ENCODE results near the gene CCND1. TPM values are rescaled to one million over a fixed set of nuclear protein-coding genes. Genes with fewer than 3 reads are reported as not detected.

CCND1 gene
- total and polyA plus RNA-seq, 10 of the 15 experiments (the other 5 are each of a cell fraction or from before 2014, with no cell fraction given): 0.09 to 6.6 (median 0.59) TPM; not detected in 2

DNA sequence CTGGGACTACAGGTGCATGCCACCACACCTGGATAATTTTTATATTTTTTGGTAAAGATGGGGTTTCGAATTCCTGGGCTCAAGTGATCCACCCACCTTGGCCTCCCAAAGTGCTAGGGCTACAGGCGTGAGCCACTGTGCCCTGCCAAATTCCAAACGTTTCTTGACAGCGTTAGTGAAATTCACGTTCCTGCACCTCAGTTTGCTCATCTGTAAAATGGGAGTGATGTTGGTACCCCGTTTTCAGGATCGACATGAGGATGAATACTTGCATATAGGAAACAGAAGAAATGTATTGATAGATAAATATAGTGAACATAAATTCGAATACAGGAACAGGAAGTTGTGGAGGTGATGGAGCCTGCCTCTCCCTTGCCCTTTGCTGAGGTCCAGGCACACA lies 44.4 kb downstream of the CCND1 start:
- Histone ChIP-seq H3K4me3 (no peak overlapping the region), H3K36me3 (ENCODE audit: control insufficient read depth in 2 of 2, insufficient read depth in 2 of 2, low read length in 1 of 2) (no peaks in the 10 kb centered on the region), H2AFZ (ENCODE audit: control insufficient read depth, low read depth, low read length) (no peak overlapping the region), H3K9ac (ENCODE audit: control insufficient read depth, insufficient read depth, low read length) (no peak overlapping the region), H3K4me1 (ENCODE audit: control insufficient read depth, insufficient read depth, low read length) (no peaks in the 10 kb centered on the region), H3K9me3 (replicated peaks; ENCODE audit: control insufficient read depth, insufficient read depth, low read length) (no peaks in the 10 kb centered on the region; the same call in 2 of the 3 replicates), H4K20me1 (ENCODE audit: control insufficient read depth, insufficient read depth) (no peaks in the 10 kb centered on the region), H3K79me2 (ENCODE audit: control insufficient read depth, insufficient read depth, low read length) (no peaks in the 10 kb centered on the region), H3K27me3 (replicated peaks in 1 of 2; ENCODE audit: control insufficient read depth in 2 of 2, insufficient read depth in 2 of 2, low read length in 1 of 2) (no peaks in the 10 kb centered on the region), H3K27ac (ENCODE audit: control insufficient read depth, insufficient read depth) (no peak overlapping the region), H3K4me2 (ENCODE audit: control insufficient read depth, insufficient read depth) (no peak overlapping the region)
- CTCF ChIA-PET: interaction anchor here (1.0 to 1.6 kb wide), 3 partner anchors 9 to 224 kb away, joined by 3 to 4 read pairs (median 3); no protein-coding TSS in a partner anchor
- no TSS peak for BruUV-seq (replicated peaks)
- POLR2A ChIA-PET: no interaction called here
- 22% methylated on average over 8 of the region's 8 CpGs for WGBS (ENCODE audit: insufficient coverage, insufficient replicate concordance, low lambda C conversion rate, missing lambda C conversion rate)
- FAIRE-seq: no peak
- TF ChIP-seq BCL11A (IDR thresholded peaks at IDR 0.05; ENCODE audit: low read depth, low read length) (no peak), SMC3 (IDR thresholded peaks at IDR 0.05; ENCODE audit: borderline replicate concordance, low read length) (no peak), NFYB (IDR thresholded peaks at IDR 0.05; ENCODE audit: insufficient read depth, low read depth, low read length) (no peak), POLR2AphosphoS2 (IDR thresholded peaks at IDR 0.05; ENCODE audit: low read depth, low read length) (no peak), HDAC6 (IDR thresholded peaks at IDR 0.05; ENCODE audit: unreplicated experiment) (no peak), SMAD1 (IDR thresholded peaks at IDR 0.05; ENCODE audit: low read depth, partially characterized antibody) (no peak), NFYA (IDR thresholded peaks at IDR 0.05; ENCODE audit: borderline replicate concordance, low read depth, low read length) (no peak), JUND (IDR thresholded peaks at IDR 0.05; ENCODE audit: low read depth, low read length) (no peak), RAD21 (IDR thresholded peaks at IDR 0.05; ENCODE audit: insufficient read depth, low read depth, low read length) (no peak), EGR1 (IDR thresholded peaks at IDR 0.05; ENCODE audit: borderline replicate concordance in 1 of 2, low read depth in 2 of 2, low read length in 2 of 2) (no peak)
- TF ChIP-seq, protein P1, sequence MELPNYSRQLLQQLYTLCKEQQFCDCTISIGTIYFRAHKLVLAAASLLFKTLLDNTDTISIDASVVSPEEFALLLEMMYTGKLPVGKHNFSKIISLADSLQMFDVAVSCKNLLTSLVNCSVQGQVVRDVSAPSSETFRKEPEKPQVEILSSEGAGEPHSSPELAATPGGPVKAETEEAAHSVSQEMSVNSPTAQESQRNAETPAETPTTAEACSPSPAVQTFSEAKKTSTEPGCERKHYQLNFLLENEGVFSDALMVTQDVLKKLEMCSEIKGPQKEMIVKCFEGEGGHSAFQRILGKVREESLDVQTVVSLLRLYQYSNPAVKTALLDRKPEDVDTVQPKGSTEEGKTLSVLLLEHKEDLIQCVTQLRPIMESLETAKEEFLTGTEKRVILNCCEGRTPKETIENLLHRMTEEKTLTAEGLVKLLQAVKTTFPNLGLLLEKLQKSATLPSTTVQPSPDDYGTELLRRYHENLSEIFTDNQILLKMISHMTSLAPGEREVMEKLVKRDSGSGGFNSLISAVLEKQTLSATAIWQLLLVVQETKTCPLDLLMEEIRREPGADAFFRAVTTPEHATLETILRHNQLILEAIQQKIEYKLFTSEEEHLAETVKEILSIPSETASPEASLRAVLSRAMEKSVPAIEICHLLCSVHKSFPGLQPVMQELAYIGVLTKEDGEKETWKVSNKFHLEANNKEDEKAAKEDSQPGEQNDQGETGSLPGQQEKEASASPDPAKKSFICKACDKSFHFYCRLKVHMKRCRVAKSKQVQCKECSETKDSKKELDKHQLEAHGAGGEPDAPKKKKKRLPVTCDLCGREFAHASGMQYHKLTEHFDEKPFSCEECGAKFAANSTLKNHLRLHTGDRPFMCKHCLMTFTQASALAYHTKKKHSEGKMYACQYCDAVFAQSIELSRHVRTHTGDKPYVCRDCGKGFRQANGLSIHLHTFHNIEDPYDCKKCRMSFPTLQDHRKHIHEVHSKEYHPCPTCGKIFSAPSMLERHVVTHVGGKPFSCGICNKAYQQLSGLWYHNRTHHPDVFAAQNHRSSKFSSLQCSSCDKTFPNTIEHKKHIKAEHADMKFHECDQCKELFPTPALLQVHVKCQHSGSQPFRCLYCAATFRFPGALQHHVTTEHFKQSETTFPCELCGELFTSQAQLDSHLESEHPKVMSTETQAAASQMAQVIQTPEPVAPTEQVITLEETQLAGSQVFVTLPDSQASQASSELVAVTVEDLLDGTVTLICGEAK (IDR thresholded peaks at IDR 0.05; ENCODE audit: borderline replicate concordance): no peak
- TF ChIP-seq, protein P2, sequence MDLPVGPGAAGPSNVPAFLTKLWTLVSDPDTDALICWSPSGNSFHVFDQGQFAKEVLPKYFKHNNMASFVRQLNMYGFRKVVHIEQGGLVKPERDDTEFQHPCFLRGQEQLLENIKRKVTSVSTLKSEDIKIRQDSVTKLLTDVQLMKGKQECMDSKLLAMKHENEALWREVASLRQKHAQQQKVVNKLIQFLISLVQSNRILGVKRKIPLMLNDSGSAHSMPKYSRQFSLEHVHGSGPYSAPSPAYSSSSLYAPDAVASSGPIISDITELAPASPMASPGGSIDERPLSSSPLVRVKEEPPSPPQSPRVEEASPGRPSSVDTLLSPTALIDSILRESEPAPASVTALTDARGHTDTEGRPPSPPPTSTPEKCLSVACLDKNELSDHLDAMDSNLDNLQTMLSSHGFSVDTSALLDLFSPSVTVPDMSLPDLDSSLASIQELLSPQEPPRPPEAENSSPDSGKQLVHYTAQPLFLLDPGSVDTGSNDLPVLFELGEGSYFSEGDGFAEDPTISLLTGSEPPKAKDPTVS (IDR thresholded peaks at IDR 0.05; ENCODE audit: low read depth, low read length): no peak
- TF ChIP-seq, protein P3, sequence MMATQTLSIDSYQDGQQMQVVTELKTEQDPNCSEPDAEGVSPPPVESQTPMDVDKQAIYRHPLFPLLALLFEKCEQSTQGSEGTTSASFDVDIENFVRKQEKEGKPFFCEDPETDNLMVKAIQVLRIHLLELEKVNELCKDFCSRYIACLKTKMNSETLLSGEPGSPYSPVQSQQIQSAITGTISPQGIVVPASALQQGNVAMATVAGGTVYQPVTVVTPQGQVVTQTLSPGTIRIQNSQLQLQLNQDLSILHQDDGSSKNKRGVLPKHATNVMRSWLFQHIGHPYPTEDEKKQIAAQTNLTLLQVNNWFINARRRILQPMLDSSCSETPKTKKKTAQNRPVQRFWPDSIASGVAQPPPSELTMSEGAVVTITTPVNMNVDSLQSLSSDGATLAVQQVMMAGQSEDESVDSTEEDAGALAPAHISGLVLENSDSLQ (IDR thresholded peaks at IDR 0.05): no peak
- TF ChIP-seq, protein P4, sequence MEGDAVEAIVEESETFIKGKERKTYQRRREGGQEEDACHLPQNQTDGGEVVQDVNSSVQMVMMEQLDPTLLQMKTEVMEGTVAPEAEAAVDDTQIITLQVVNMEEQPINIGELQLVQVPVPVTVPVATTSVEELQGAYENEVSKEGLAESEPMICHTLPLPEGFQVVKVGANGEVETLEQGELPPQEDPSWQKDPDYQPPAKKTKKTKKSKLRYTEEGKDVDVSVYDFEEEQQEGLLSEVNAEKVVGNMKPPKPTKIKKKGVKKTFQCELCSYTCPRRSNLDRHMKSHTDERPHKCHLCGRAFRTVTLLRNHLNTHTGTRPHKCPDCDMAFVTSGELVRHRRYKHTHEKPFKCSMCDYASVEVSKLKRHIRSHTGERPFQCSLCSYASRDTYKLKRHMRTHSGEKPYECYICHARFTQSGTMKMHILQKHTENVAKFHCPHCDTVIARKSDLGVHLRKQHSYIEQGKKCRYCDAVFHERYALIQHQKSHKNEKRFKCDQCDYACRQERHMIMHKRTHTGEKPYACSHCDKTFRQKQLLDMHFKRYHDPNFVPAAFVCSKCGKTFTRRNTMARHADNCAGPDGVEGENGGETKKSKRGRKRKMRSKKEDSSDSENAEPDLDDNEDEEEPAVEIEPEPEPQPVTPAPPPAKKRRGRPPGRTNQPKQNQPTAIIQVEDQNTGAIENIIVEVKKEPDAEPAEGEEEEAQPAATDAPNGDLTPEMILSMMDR (IDR thresholded peaks at IDR 0.05 in 2 of 3, conservative IDR thresholded peaks at IDR 0.05 in 1 of 3; ENCODE audit: control insufficient read depth in 2 of 3, extremely low read depth in 1 of 3, insufficient read depth in 1 of 3, low read depth in 3 of 3, low read length in 3 of 3): no peak
- SMC1A ChIA-PET (ENCODE audit: uncharacterized antibody, unreplicated experiment): interaction anchor here (0.6 kb wide), 1 partner anchor 236 kb away, joined by 3 read pairs; no protein-coding TSS in a partner anchor
- ATAC-seq: no peak
- DNase-seq (ENCODE audit: low read depth, low spot score): no peak
- intact Hi-C loops (cut with micrococcal nuclease; ENCODE audit: unreplicated experiment): loop anchor here (5.0 kb wide), 1 partner anchor 517 kb away; the partner anchor contains the start of gene FADD
- RAD21 ChIA-PET (ENCODE audit: unreplicated experiment): no interaction called here
- in situ Hi-C loops (cut with MboI): loop anchor here (5.0 to 10.0 kb wide), 2 partner anchors 202 to 509 kb away; no protein-coding TSS in a partner anchor
